SH-SY5Y (cell line): ENCODE data around the gene RNF14.

Experiments used
- GATA2 ChIP-seq: IDR thresholded peaks from 2 replicates; pipeline ENCODE4 v1.6.1; 2011; ENCODE audit warnings: mild to moderate bottlenecking, low read depth, low read length
- GATA3 ChIP-seq: IDR thresholded peaks from 2 replicates; pipeline ENCODE4 v1.6.1; 2011; ENCODE audit warnings: low read depth, mild to moderate bottlenecking, low read length, moderate library complexity

RNF14 gene

DNA sequence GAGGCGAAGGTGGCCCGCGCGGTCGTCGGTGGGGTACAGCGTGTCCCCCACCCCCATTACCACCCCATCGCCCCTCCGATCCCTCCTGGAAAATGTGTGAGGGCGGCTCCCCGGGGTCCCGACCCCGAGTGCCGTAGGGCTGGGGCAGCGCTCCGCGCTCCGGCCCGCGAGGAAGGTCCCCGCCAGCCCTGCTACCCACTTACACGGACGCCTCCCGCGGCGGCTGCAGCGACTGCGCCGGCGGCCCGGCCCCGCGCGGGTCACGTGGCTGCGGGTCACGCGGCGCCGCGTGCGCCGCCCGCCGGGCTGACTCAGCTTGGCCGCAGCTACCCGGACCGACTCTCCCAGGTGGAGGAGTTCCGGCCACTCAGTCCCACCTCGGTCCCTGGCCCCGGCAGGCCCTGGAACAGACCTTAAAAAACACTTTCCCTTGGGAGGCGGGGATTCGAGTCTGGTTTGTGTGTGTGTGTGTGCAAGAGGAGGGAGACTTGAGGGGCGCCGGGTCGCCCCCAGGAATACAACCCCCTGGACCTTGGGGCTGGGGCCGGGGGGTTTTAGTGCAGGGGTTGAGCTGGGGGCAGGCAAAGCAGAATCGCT, 44.0 kb downstream of the RNF14 start, which contains the start of gene GNPDA1:
Gene GNPDA1 (minus strand): TSS at position 236 of the 597 bp plus-strand sequence. CDS start 992 bp downstream, outside the sequence.
- TF ChIP-seq GATA3 (no peak), GATA2 (no peak)

DNA sequence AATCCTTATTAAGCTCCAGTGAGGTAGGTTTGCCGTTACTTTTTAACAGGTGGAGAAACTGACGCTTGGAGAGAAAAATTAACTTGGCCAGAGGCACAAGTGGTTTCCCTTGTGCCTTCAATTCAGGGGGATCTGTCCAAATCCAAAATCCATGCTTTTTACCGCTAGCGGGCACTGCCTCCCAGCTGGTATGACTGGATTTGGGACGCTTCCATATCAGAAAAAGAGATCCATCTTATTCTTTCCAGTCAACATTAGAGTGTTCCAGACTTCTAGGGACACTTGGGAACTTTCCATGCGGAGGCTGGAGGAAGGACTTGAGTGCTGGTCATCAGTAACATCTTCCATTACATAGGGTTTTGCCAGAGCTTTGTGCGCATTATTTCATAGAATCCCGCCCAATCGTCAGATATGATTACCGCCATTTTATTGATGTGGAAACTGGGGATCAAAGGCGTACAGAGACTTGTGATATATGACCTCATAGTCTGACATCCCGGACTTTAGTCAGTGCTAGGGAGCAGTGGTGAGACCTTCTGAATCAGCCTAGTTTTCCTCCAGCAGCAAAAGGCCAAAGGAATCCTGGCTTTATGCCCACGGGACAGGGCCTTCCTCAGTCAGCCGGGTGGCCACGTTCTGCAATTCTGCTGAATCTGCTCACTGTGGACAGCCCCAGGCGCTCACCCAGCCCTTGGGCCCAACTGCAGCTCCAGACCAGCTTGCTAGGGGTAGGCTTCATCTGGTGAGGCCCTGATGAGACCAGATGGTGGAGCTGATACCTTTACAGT, 45.0 kb downstream of the RNF14 start:
- no peak for TF ChIP-seq GATA2
- no peak for TF ChIP-seq GATA3

DNA sequence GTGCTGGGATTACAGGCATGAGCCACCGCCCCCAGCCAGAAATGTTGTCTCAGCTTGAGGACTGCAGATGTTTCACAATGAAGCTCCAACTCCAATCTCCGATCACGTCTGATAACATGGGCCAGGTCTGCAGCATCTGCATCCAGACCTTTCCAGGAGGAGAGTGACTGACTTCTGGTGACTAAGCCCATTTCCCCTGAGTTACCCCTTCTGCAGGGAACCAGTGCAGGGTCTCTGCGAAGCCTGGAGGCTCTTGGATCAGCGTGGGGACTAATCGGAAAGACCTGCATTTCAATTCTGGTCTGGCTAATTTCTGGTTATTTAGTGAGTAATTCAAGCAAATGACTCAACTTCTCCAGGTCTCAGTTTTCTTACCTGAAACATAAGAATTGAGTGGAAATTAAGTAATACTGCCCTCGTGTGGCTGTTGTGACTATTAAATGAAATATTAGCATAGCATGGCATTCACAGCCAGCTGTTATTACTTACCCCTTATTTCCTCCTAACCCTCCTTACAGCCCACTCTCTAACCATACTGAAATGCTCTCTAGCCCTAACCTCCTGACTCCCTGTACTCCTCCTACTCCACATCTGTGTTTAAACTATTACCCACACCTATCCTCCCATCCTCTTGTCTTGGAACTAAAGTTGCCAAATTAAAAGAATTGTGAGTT, 46.1 kb downstream of the RNF14 start:
- TF ChIP-seq GATA2 (no peak), GATA3 (no peak)

DNA sequence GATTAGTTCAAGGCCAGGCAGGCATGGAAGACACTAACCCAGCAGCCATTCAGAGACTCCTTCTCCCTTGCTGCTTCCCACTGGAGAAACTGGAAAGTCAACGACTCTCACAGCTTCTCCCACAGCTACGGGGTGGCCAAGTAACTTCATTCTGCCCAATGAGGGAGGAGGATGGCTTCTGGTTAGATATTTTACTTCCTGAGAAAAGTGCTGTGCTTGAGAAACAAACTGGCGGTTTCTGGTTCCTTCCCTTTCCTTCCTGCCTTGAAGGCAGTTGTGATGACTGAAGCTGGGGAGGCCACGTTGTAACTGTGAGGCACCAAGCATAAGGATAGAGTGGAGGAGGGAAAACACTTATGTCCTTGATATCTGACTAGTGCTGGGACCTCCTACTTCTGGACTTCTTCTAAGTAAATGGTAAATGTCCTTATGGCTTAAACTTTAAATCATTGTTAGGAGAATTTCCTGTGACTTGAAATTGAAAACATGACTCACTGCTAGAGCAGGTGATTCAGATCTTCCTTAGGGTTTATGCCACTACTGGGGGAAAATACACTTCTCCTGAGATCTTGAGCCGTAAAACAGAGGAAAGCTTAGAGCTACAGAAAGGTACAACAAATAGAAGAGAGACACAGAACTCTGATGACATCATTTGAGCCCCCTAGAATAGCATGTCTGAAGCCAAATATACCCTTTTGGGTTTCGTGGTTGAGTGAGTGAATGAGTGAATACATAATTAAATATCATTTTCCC, 47.1 kb downstream of the RNF14 start:
- TF ChIP-seq GATA3 (no peak), GATA2 (no peak)

DNA sequence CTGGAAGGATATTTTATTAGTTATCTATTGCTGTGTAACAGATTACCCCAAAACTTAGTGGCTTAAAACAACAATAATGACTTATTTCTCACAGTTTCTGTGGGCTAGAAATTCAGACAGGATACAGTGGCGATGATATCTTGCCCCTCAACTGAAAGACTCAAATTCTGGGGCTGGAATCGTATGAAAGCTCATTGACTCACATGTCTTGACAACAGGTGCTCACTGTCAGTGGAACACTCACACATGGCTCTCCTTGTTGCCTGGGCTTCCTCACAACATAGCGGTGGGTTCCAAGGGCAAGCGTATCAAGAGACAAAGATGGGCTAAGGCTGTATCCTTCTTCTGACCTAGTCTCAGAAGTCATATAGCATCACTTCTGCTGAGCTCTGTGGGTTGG, 47.7 kb downstream of the RNF14 start:
- no peak for TF ChIP-seq GATA3
- TF ChIP-seq GATA2 = no peak

DNA sequence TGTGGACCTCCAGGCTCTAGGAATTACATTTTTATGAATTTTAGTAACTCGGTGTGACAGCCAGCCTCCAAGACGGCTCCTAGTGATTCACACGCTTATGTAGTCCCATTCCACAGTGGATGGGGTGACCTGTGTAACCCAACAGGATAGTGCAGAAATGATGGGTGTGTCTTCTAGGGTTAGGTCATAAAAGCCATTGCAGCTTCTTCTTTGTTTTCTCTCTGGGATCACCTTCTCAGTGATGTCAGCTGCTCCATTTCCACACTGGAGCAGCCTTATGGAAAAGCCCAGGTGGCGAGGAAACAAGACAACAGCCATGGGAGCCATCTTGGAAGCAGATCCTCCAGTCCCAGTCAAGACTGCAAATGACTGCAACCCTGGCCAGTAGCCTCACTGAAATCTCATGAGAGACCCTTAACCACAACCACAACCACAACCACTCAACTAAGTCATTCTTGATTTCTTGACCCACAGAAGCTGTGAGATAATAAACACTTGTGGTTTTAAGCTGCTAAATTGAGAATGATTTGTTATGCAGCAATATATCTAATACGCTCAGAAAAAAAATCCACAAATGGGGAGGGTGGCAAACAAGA, 49.0 kb downstream of the RNF14 start:
- no peak for TF ChIP-seq GATA3
- TF ChIP-seq GATA2 = no peak

DNA sequence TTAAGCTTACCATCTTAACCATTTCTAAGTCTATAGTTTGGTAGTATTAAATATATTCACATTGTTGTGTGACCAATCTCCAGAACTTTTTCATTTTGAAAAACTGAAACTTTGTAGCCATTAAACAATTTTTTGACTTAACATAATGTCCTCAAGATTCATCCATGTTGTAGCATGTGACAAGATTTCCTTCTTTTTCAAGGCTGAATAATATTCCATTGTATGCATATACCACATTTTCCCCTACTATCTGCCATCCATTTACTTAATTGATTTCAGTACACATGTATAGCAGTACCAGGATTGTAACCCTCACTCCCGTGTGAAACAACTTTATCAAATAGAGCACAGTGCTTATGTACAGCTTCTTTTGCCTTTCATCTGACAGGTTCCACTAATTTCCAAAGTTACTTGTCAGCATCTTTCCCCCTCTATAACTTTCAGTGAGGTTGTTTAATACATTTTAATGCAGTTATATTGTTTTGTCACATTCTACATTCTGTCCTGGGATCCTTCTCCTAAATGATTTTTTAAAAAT, 51.3 kb downstream of the RNF14 start:
- TF ChIP-seq GATA2 (no peak), GATA3 (no peak)

DNA sequence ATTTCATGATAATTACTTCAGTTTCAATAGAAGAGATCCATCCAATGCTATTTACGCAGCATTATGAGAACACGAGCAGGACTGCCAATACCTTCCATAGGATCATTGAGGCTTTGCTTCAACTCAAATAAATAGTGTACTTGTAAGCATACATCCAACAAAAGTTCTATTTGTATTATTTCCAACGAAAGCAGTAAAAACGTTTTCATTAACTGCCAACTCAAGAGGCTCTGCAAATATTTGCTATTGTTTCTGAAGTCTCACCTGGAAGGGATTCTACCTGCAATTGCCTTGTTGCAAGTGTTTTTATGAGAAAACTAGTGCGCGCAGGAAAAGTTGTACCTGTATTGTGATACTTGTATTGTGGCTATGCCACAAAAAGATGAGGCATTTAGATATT, 54.9 kb downstream of the RNF14 start:
- TF ChIP-seq GATA2 = no peak
- TF ChIP-seq GATA3 = no peak

DNA sequence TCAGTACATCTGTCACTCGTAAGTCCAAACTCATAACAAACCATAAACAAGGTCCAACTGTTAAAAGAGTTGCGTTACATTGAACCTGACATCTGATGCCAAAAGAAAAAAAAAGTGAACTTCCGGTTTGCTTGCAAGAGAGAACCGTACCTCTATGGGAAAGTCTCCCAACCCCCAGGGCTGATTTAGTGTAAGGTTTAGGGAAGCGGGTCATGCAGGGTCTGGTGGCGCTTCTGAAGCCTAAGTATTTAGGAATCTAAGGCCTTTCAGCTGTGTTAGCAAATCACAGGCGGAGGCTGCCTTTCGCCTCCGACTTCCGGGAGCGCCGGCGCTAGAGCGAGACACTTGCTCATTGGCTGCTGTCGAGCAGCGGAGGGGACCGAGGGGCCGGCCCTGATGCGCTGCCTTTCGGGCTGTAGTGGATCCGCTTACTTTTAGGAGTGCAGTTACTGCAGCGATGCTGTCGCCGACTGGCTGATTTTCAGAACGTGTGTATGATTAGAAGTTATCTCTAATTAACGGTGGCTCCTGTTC, 55.9 kb downstream of the RNF14 start:
- no peak for TF ChIP-seq GATA3
- TF ChIP-seq GATA2 = no peak

DNA sequence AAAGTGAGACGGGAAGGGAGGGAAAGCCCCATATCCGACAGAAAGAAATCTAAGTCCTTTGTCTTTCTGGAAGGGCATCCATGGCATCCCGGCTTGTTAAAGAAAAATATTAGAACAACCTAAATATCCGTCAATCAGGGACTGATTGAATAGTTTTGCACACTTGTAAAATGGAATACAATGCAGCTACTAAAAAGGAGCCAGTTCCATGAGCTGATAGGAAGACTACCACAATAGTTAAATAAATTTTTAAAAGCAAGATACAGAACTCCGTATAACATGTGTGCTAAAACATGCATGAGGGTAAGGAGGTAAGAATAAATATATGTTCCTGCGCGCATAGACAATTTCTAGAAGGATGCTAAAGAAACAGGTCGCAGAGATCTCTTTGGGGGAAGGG, 56.7 kb downstream of the RNF14 start:
- TF ChIP-seq GATA2 (no peak), GATA3 (no peak)

DNA sequence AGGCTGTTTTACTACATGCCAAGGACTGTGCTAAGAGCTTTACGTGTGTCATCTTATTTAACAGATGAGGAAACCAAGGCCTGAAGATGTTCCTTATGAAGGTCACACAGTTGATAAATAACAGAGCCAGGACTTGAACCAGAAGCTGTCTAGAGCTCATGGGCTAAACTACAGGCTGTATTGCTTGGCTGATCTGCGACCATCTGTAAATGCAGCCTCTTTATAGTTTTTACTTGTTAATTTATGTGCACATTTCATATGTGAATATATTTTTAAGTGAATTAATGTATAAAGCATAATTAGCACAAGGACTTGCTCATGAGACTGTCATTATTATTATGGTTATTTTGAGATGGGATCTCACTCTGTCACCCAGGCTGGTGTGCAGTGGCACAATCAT, 63.2 kb downstream of the RNF14 start:
- TF ChIP-seq GATA3 = no peak
- TF ChIP-seq GATA2 = no peak

DNA sequence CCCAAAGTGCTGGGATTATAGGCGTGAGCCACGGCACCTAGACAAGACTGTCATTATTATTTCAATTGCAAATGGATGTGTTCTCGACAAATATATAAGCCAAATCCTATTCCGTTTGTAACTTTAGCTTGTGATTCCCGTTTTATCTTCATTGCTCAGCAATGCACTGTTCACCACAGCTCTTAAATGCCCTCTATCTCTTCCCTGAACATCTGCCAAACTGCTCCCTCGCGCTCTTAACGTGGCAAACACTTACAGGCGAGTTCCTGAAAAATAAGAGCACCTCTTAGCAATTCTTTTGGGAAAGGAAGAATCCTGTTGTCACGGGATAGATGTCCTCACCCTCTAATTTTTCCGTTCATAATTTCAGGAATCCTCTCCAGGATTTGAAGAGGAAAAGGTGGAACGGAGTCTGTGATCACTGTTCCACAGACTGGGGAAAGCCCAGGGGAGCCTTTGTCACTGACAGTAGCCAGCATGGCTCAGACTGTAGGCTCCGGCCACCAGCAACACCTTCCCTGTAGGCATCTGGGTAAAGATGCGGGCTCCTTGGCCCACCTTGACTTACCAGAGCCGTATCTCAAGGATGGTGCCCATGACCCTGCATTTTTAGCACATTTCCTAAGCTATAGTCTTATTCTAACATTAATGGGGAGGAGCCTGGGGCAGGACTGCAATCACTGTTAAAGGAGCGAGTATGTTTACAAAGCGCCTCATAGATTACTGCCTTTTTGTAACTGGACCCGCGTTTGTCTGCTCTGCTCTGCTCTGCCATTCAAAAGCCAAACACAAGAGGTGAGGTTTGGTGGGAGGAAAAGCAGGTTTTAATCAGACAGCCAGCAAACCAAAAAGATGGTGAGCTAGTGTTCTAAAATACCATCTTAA, 64.1 kb downstream of the RNF14 start:
- TF ChIP-seq GATA3 (no peak), GATA2 (no peak)
